Neural crest cell (in vitro differentiated cells): Measurements from ENCODE around the gene ANKRD60. TPM values are rescaled to one million over a fixed set of nuclear protein-coding genes. Genes with fewer than 3 reads are reported as not detected.

ENCODE experiments used
- DNase-seq: peaks from one replicate; pipeline ENCODE4 v3.0.0; 2021; ENCODE audit warnings: low read depth, mixed read lengths, low spot score
- H3K27ac Mint-ChIP-seq: one replicate; pipeline ENCODE4 v1.8.0; 2021; ENCODE audit warnings: mild to moderate bottlenecking, mixed read lengths; ENCODE audit not compliant: unreplicated experiment
- H3K27me3 Mint-ChIP-seq: 2 replicates; pipeline ENCODE4 v1.8.0; 2021; ENCODE audit warnings: low read depth, mild to moderate bottlenecking, mixed read lengths
- H3K36me3 Mint-ChIP-seq: 2 replicates; pipeline ENCODE4 v1.8.0; 2021; ENCODE audit warnings: low read depth, mild to moderate bottlenecking, mixed read lengths
- H3K4me1 Mint-ChIP-seq: 2 replicates; pipeline ENCODE4 v1.8.0; 2021; ENCODE audit warnings: mixed read lengths
- H3K4me3 Mint-ChIP-seq: one replicate; pipeline ENCODE4 v1.8.0; 2021; ENCODE audit warnings: mild to moderate bottlenecking, mixed read lengths
- H3K9me3 Mint-ChIP-seq: 2 replicates; pipeline ENCODE4 v1.8.0; 2021; ENCODE audit warnings: mixed read lengths
- CTCF ChIP-seq: fragments of 200-600 bp; sonication (generic); conservative IDR thresholded peaks from 2 replicates; pipeline ENCODE4 v1.5.0; 2021; ENCODE audit warnings: antibody characterized with exemption, mild to moderate bottlenecking
- total RNA-seq: library from RNA; stranded (reverse); gene quantifications from 2 replicates; pipeline ENCODE4 v1.2.1, GENCODE V29; 2021

ANKRD60 gene
- total RNA-seq, 1 donor from 2014 or later = not detected

GRCh38 chr20:58219342-58219700 lies 9.1 kb downstream of the ANKRD60 start:
- Mint-ChIP-seq H3K27ac (no peak overlapping the region), H3K36me3 (peaks cover 4% of the 10 kb centered on the region), H3K4me1 (no peaks in the 10 kb centered on the region), H3K9me3 (peaks cover 5% of the 10 kb centered on the region), H3K4me3 (no peak overlapping the region), H3K27me3 (peaks cover 69% of the 10 kb centered on the region)
- TF ChIP-seq CTCF = no peak
- DNase-seq = no peak

- no peak for DNase-seq
- Mint-ChIP-seq H3K4me3 (no peak overlapping the region), H3K27me3 (peaks cover 66% of the 10 kb centered on the region), H3K27ac (no peak overlapping the region), H3K9me3 (peaks cover 5% of the 10 kb centered on the region), H3K36me3 (peaks cover 4% of the 10 kb centered on the region), H3K4me1 (no peaks in the 10 kb centered on the region)
- TF ChIP-seq CTCF = no peak
Measured at GRCh38 chr20:58218665-58219341, 9.7 kb downstream of the ANKRD60 start.

- no peak overlapping the region for H3K27ac Mint-ChIP-seq
- no peak for TF ChIP-seq CTCF
- peaks cover 5% of the 10 kb centered on the region for H3K9me3 Mint-ChIP-seq
- no peak for DNase-seq
- no peak overlapping the region for H3K4me3 Mint-ChIP-seq
- peaks cover 4% of the 10 kb centered on the region for H3K36me3 Mint-ChIP-seq
- H3K4me1 Mint-ChIP-seq = peaks cover 3% of the 10 kb centered on the region
- H3K27me3 Mint-ChIP-seq = peaks cover 54% of the 10 kb centered on the region
Measured at GRCh38 chr20:58216334-58216733, 12.1 kb downstream of the ANKRD60 start.

GRCh38 chr20:58215116-58215515 lies 13.3 kb downstream of the ANKRD60 start:
- H3K27me3 Mint-ChIP-seq = peaks cover 48% of the 10 kb centered on the region
- H3K9me3 Mint-ChIP-seq = peaks cover 5% of the 10 kb centered on the region
- peaks cover 4% of the 10 kb centered on the region for H3K36me3 Mint-ChIP-seq
- H3K27ac Mint-ChIP-seq = no peak overlapping the region
- H3K4me1 Mint-ChIP-seq = peaks cover 3% of the 10 kb centered on the region
- no peak for DNase-seq
- TF ChIP-seq CTCF = no peak
- no peak overlapping the region for H3K4me3 Mint-ChIP-seq

GRCh38 chr20:58214310-58214709 lies 14.1 kb downstream of the ANKRD60 start:
- H3K27me3 Mint-ChIP-seq = peaks cover 45% of the 10 kb centered on the region
- no peak overlapping the region for H3K27ac Mint-ChIP-seq
- H3K4me1 Mint-ChIP-seq = peaks cover 3% of the 10 kb centered on the region
- peaks cover 5% of the 10 kb centered on the region for H3K9me3 Mint-ChIP-seq
- no peak for DNase-seq
- TF ChIP-seq CTCF = no peak
- no peak overlapping the region for H3K4me3 Mint-ChIP-seq
- peaks cover 4% of the 10 kb centered on the region for H3K36me3 Mint-ChIP-seq
